ENCODE data around the gene GLOD4.

- TF ChIP-seq CTCF (IDR thresholded peaks at IDR 0.05) (no peak), POLR2A (IDR thresholded peaks at IDR 0.05) (no peak)
These were observed 64.0 kb downstream of the GLOD4 start for GRCh38 chr17:718075-718474.
